Mesenchymal stem cell (in vitro differentiated cells and primary cell): ENCODE measurements around the gene CBFB.

ENCODE experiments used
- DNase-seq: peaks from one replicate; pipeline ENCODE4 v3.0.0-alpha.2; 2013
- H2AFZ ChIP-seq: one replicate; pipeline ENCODE4 v1.6.1; 2013; ENCODE audit warnings: low read depth, mild to moderate bottlenecking, control low read depth, inconsistent platforms, low read length, moderate library complexity
- H2AK5ac ChIP-seq: 2 replicates; pipeline ENCODE4 v1.6.1; 2013; ENCODE audit warnings: low read length, moderate library complexity, mild to moderate bottlenecking, inconsistent platforms; ENCODE audit not compliant: severe bottlenecking
- H2BK120ac ChIP-seq: one replicate; pipeline ENCODE4 v1.6.1; 2013; ENCODE audit warnings: low read depth, mild to moderate bottlenecking, inconsistent platforms, low read length, moderate library complexity
- H2BK12ac ChIP-seq, 2 experiments: one replicate each; pipeline ENCODE4 v1.6.1; 2013; ENCODE audit warnings: inconsistent platforms in 2 of 2, low read length in 2 of 2, mild to moderate bottlenecking in 2 of 2, moderate library complexity in 2 of 2, control low read depth in 1 of 2
- H2BK15ac ChIP-seq: one replicate; pipeline ENCODE4 v1.6.1; 2013; ENCODE audit warnings: mild to moderate bottlenecking, low read depth, inconsistent platforms; ENCODE audit not compliant: poor library complexity, severe bottlenecking
- H2BK5ac ChIP-seq: 2 replicates; pipeline ENCODE4 v1.6.1; 2013; ENCODE audit warnings: low read depth, mild to moderate bottlenecking, low read length, control low read depth, inconsistent platforms; ENCODE audit not compliant: poor library complexity, severe bottlenecking
- H3K14ac ChIP-seq, 2 experiments: one replicate each; pipeline ENCODE4 v1.6.1; 2013; ENCODE audit warnings: inconsistent platforms in 2 of 2, low read length in 2 of 2, control low read depth in 1 of 2, mild to moderate bottlenecking in 1 of 2, moderate library complexity in 1 of 2
- H3K18ac ChIP-seq, 2 experiments: one replicate each; pipeline ENCODE4 v1.6.1; 2013; ENCODE audit warnings: inconsistent platforms in 2 of 2, low read length in 2 of 2, control low read depth in 1 of 2, low read depth in 1 of 2, mild to moderate bottlenecking in 1 of 2
- H3K23ac ChIP-seq, 2 experiments: one replicate each; pipeline ENCODE4 v1.6.1; 2013; ENCODE audit warnings: inconsistent platforms in 2 of 2, low read length in 2 of 2, mild to moderate bottlenecking in 2 of 2, moderate library complexity in 2 of 2, control low read depth in 1 of 2
- H3K27ac ChIP-seq: 2 replicates; pipeline ENCODE4 v1.5.1; 2013; ENCODE audit warnings: mild to moderate bottlenecking, moderate library complexity, low read length, control low read depth, inconsistent platforms; ENCODE audit not compliant: poor library complexity, severe bottlenecking
- H3K27me3 ChIP-seq, 2 experiments: 2 replicates each; pipeline versions ENCODE4 v1.6.1 to v1.7.0; 2013; ENCODE audit warnings: low read length in 2 of 2, mild to moderate bottlenecking in 2 of 2, moderate library complexity in 2 of 2, control low read depth in 1 of 2, inconsistent platforms in 1 of 2; ENCODE audit not compliant: control insufficient read depth in 1 of 2, insufficient read depth in 1 of 2
- H3K36me3 ChIP-seq, 2 experiments: 2 replicates each; pipeline versions ENCODE4 v1.6.1 to v1.7.0; 2013; ENCODE audit warnings: low read length in 2 of 2, control low read depth in 1 of 2, inconsistent platforms in 1 of 2, low read depth in 1 of 2, mild to moderate bottlenecking in 1 of 2; ENCODE audit not compliant: insufficient read depth in 2 of 2, control insufficient read depth in 1 of 2
- H3K4ac ChIP-seq, 2 experiments: one replicate each; pipeline ENCODE4 v1.6.1; 2013; ENCODE audit warnings: inconsistent platforms in 2 of 2, low read length in 2 of 2, mild to moderate bottlenecking in 2 of 2, moderate library complexity in 2 of 2, control low read depth in 1 of 2, low read depth in 1 of 2
- H3K4me1 ChIP-seq: 2 replicates; pipeline ENCODE4 v1.6.1; 2013; ENCODE audit warnings: low read depth, low read length, control low read depth; ENCODE audit not compliant: control insufficient read depth, insufficient read depth
- H3K4me2 ChIP-seq: 2 replicates; pipeline ENCODE4 v1.6.1; 2013; ENCODE audit warnings: low read length, mild to moderate bottlenecking, inconsistent platforms; ENCODE audit not compliant: poor library complexity, severe bottlenecking
- H3K4me3 ChIP-seq, 2 experiments: 2 replicates each; pipeline versions ENCODE4 v1.5.1 to v1.7.0; 2013; ENCODE audit warnings: low read length in 2 of 2, mild to moderate bottlenecking in 2 of 2, control low read depth in 1 of 2, low read depth in 1 of 2; ENCODE audit not compliant: insufficient read depth in 1 of 2
- H3K79me1 ChIP-seq: replicated peaks from 2 replicates; pipeline ENCODE4 v1.6.1; 2013; ENCODE audit warnings: mild to moderate bottlenecking, control low read depth, low read length, inconsistent platforms; ENCODE audit not compliant: poor library complexity, severe bottlenecking
- H3K9ac ChIP-seq: 2 replicates; pipeline ENCODE4 v1.7.0; 2013; ENCODE audit warnings: mild to moderate bottlenecking, low read length, moderate library complexity
- H3K9me3 ChIP-seq: 2 replicates; pipeline ENCODE4 v1.7.0; 2013; ENCODE audit warnings: mild to moderate bottlenecking, low read length; ENCODE audit not compliant: control insufficient read depth
- H4K8ac ChIP-seq: one replicate; pipeline ENCODE4 v1.6.1; 2013; ENCODE audit warnings: inconsistent platforms, mild to moderate bottlenecking, low read length, moderate library complexity
- H4K91ac ChIP-seq: one replicate; pipeline ENCODE4 v1.6.1; 2013; ENCODE audit warnings: mild to moderate bottlenecking, low read length, inconsistent platforms
- WGBS: methylation state at CpG from one replicate; pipeline ENCODE4 v1.1.7; 2013; ENCODE audit warnings: mixed read lengths; 5-methylcytosine and 5-hydroxymethylcytosine counted together

Gene CBFB

GRCh38 chr16:67093098-67093726, 64.3 kb downstream of the CBFB start:
- Histone ChIP-seq H2AK5ac (no peak overlapping the region), H3K79me1 (peaks cover 25% of the 10 kb centered on the region), H3K27ac (no peak overlapping the region), H3K4ac (no peak overlapping the region), H3K9me3 (no peaks in the 10 kb centered on the region), H2BK15ac (peak overlapping the region; percentile 13), H2BK5ac (no peak overlapping the region), H3K4me3 (no peak overlapping the region), H3K4me1 (no peaks in the 10 kb centered on the region), H3K9ac (peak overlapping the region; percentile 16), H3K36me3 (peaks cover 10 to 15% of the 10 kb centered on the region in 2 experiments), H3K27me3 (no peaks in the 10 kb centered on the region), H3K23ac (no peak overlapping the region), H3K14ac (no peak overlapping the region), H4K91ac (no peak overlapping the region), H2BK12ac (no peak overlapping the region), H3K18ac (peak overlapping the region in 1 of 2 experiments; percentile 2), H4K8ac (no peak overlapping the region), H2AFZ (no peak overlapping the region), H2BK120ac (no peak overlapping the region), H3K4me2 (no peak overlapping the region)
- DNase-seq = peak; percentile 14
- WGBS = 93% methylated on average over 4 of the region's 4 CpGs

DNA sequence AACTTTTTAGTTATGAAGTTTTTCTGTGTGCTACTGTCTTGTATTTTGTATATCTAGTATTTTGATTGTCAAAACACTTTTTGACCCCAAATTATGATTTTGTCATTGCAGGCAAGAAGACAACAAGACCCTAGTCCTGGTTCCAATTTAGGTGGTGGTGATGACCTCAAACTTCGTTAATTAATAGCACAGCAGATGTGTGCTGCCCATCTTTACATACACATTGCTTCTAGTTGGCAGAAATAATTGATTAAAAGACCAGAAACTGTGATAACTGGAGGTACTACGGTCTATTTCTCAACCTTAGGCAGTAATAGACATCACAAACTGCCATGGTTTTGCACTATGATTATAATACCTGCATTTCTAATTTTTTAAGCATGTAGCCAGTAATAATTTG, 69.7 kb downstream of the CBFB start:
- no peak for DNase-seq
- Histone ChIP-seq H3K36me3 (peaks cover 6 to 20% of the 10 kb centered on the region in 2 experiments), H3K23ac (no peak overlapping the region), H3K18ac (no peak overlapping the region), H2BK5ac (no peak overlapping the region), H3K4me3 (no peak overlapping the region), H2BK120ac (no peak overlapping the region), H3K27me3 (no peaks in the 10 kb centered on the region), H3K9ac (no peak overlapping the region), H3K79me1 (peaks cover 12% of the 10 kb centered on the region), H3K4ac (no peak overlapping the region), H3K4me2 (no peak overlapping the region), H4K91ac (no peak overlapping the region), H2BK12ac (no peak overlapping the region), H2BK15ac (no peak overlapping the region), H3K4me1 (peaks cover 1% of the 10 kb centered on the region), H3K27ac (no peak overlapping the region), H2AK5ac (no peak overlapping the region), H3K14ac (no peak overlapping the region), H3K9me3 (no peaks in the 10 kb centered on the region), H2AFZ (no peak overlapping the region), H4K8ac (no peak overlapping the region)
- no CpG with 5 or more reads among the region's 2 CpGs for WGBS

- H3K27ac ChIP-seq = peak overlapping the region; percentile 35
- H3K4ac ChIP-seq = no peak overlapping the region
- no peak overlapping the region for H3K23ac ChIP-seq
- no peak overlapping the region for H4K8ac ChIP-seq
- no peak overlapping the region for H2AK5ac ChIP-seq
- no peak overlapping the region for H3K14ac ChIP-seq
- H3K27me3 ChIP-seq = no peaks in the 10 kb centered on the region
- DNase-seq = peak; percentile 67
- no peak overlapping the region for H2BK15ac ChIP-seq
- no peak overlapping the region for H2BK12ac ChIP-seq
- H3K4me3 ChIP-seq = no peak overlapping the region
- H2BK120ac ChIP-seq = no peak overlapping the region
- no peak overlapping the region for H2AFZ ChIP-seq
- H3K36me3 ChIP-seq = peaks cover 3 to 13% of the 10 kb centered on the region in 2 experiments
- no peak overlapping the region for H2BK5ac ChIP-seq
- H3K18ac ChIP-seq = no peak overlapping the region
- H3K79me1 ChIP-seq = peaks cover 8% of the 10 kb centered on the region
- 100% methylated on average over 1 of the region's 1 CpG for WGBS
- no peak overlapping the region for H4K91ac ChIP-seq
- H3K4me1 ChIP-seq = peaks cover 1% of the 10 kb centered on the region
- H3K4me2 ChIP-seq = no peak overlapping the region
- no peaks in the 10 kb centered on the region for H3K9me3 ChIP-seq
- H3K9ac ChIP-seq = peak overlapping the region; percentile 0
These were observed 71.8 kb downstream of the CBFB start for GRCh38 chr16:67100569-67101310.

DNA sequence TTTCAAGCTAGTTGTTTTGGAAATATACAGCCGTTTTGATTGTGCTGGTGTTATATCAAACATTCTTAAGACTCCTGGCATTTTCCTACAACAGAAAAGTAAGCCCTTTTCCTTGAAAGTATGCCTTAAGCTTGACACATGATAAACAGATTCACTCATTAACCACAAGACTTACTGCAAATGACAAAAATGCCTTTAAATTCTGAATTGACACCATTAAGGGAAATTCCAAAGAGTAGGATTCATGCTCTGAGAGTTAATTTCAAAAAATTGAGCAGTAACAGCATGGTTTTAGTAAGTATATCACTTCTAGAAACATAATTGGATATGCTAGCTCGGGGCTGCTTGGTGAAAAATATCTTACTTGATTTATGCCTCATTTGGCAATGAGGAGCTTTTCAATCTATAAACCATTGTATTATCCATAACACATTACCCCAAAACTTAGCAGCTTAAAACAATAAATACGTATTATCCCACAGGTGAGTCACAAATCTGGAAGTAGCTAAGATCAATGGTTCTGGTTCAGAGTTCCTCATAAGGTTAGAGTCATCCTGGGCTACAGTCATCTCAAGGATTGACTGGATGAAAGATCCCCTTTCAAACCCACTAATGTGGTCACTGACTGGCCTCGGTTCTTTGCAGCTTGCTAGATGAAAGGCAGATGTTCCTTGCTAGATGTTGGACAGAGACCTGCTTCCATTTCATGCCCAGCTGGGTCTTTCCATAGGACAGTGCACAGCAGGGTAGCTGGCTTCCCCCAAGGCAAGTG, 72.5 kb downstream of the CBFB start:
- H2BK15ac ChIP-seq = no peak overlapping the region
- no peak overlapping the region for H3K4me2 ChIP-seq
- H4K8ac ChIP-seq = no peak overlapping the region
- no peaks in the 10 kb centered on the region for H3K27me3 ChIP-seq
- H2BK5ac ChIP-seq = no peak overlapping the region
- peak overlapping the region; percentile 0 for H3K9ac ChIP-seq
- H4K91ac ChIP-seq = no peak overlapping the region
- H3K23ac ChIP-seq = no peak overlapping the region
- H3K14ac ChIP-seq = no peak overlapping the region
- no peak overlapping the region for H3K18ac ChIP-seq
- H3K4me3 ChIP-seq = no peak overlapping the region
- no peak overlapping the region for H2BK12ac ChIP-seq
- no peaks in the 10 kb centered on the region for H3K9me3 ChIP-seq
- no peak overlapping the region for H3K4ac ChIP-seq
- H3K27ac ChIP-seq = peak overlapping the region; percentile 40
- H3K79me1 ChIP-seq = peaks cover 5% of the 10 kb centered on the region
- no peak overlapping the region for H2AFZ ChIP-seq
- WGBS = 65% methylated on average over 3 of the region's 4 CpGs
- H2BK120ac ChIP-seq = no peak overlapping the region
- peaks cover 0 to 13% of the 10 kb centered on the region in 2 experiments for H3K36me3 ChIP-seq
- no peak overlapping the region for H2AK5ac ChIP-seq
- H3K4me1 ChIP-seq = peaks cover 1% of the 10 kb centered on the region
- DNase-seq = peak; percentile 44
